Measurements from ENCODE around the gene RAB6A.

DNA sequence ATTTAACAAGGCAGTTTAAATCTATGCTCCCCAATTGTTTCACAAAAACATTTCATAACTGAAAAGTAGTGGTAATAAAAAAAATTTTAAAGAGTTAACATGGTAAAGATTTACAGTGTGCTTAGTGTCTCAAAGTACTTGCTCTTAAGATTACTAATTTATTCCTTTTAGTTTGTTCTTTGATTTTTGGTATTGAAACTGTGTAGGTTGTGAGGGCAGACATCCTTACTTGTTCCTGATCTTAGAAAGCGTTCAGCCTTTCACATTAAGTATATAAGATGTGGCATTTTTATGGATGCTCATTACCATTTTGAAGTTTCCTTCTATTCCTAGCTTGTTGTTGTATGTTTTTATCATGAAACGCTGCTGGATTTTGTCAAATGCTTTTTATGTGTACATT lies 32.9 kb downstream of the RAB6A start:
- TF ChIP-seq, protein P1, sequence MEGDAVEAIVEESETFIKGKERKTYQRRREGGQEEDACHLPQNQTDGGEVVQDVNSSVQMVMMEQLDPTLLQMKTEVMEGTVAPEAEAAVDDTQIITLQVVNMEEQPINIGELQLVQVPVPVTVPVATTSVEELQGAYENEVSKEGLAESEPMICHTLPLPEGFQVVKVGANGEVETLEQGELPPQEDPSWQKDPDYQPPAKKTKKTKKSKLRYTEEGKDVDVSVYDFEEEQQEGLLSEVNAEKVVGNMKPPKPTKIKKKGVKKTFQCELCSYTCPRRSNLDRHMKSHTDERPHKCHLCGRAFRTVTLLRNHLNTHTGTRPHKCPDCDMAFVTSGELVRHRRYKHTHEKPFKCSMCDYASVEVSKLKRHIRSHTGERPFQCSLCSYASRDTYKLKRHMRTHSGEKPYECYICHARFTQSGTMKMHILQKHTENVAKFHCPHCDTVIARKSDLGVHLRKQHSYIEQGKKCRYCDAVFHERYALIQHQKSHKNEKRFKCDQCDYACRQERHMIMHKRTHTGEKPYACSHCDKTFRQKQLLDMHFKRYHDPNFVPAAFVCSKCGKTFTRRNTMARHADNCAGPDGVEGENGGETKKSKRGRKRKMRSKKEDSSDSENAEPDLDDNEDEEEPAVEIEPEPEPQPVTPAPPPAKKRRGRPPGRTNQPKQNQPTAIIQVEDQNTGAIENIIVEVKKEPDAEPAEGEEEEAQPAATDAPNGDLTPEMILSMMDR (IDR thresholded peaks at IDR 0.05): no peak
- TF ChIP-seq POLR2A (IDR thresholded peaks at IDR 0.05) (no peak), POLR2AphosphoS5 (IDR thresholded peaks at IDR 0.05) (no peak)
